Neural cell (in vitro differentiated cells): ENCODE measurements around the gene ZYG11A. TPM values are rescaled to one million over a fixed set of nuclear protein-coding genes. Genes with fewer than 3 reads are reported as not detected.

Source experiments
- H2AFZ ChIP-seq: fragments of 200-600, 300-800 bp; sonication (generic), shearing (Covaris generic); 2 replicates; pipeline ENCODE4 v1.6.0; 2014; ENCODE audit warnings: low read depth, mild to moderate bottlenecking, antibody characterized with exemption, low read length, moderate library complexity
- H3F3A ChIP-seq: fragments of 200-600 bp; shearing (Covaris generic); 2 replicates; pipeline ENCODE4 v1.6.1; 2016; ENCODE audit warnings: mild to moderate bottlenecking, moderate library complexity, mixed read lengths, antibody characterized with exemption, low read length; ENCODE audit not compliant: insufficient read depth, poor library complexity, severe bottlenecking
- H3K27ac ChIP-seq: fragments of 200-600, 300-800 bp; sonication (generic), shearing (Covaris generic); 2 replicates; pipeline ENCODE4 v1.5.1; 2014; ENCODE audit warnings: mild to moderate bottlenecking, low read length, moderate library complexity
- H3K27me3 ChIP-seq: fragments of 300-800, 200-600 bp; sonication (generic), shearing (Covaris generic); 2 replicates; pipeline ENCODE4 v1.6.0; 2014; ENCODE audit warnings: mild to moderate bottlenecking, low read depth, low read length, moderate library complexity; ENCODE audit not compliant: insufficient read depth
- H3K36me3 ChIP-seq: fragments of 300-800, 200-600 bp; sonication (generic), shearing (Covaris generic); 2 replicates; pipeline ENCODE4 v1.5.1; 2014; ENCODE audit warnings: mild to moderate bottlenecking, antibody characterized with exemption, low read length, moderate library complexity; ENCODE audit not compliant: insufficient read depth
- H3K4me2 ChIP-seq: fragments of 300-800, 200-600 bp; sonication (generic), shearing (Covaris generic); 2 replicates; pipeline ENCODE4 v1.6.0; 2014; ENCODE audit warnings: mild to moderate bottlenecking, low read length
- H3K4me3 ChIP-seq: fragments of 300-800, 200-600 bp; sonication (generic), shearing (Covaris generic); 2 replicates; pipeline ENCODE4 v1.5.1; 2014; ENCODE audit warnings: mild to moderate bottlenecking, low read length, moderate library complexity
- H3K79me2 ChIP-seq: fragments of 200-600 bp; shearing (Covaris generic); replicated peaks from 2 replicates; pipeline ENCODE4 v1.6.0; 2014; ENCODE audit warnings: mild to moderate bottlenecking, low read length, moderate library complexity; ENCODE audit not compliant: insufficient read depth
- H3K9ac ChIP-seq: fragments of 300-800, 200-600 bp; sonication (generic), shearing (Covaris generic); 2 replicates; pipeline ENCODE4 v1.6.1; 2016; ENCODE audit warnings: mild to moderate bottlenecking, low read length, mixed read lengths
- H3K9me2 ChIP-seq: fragments of 200-600 bp; shearing (Covaris generic); 2 replicates; pipeline ENCODE4 v1.6.1; 2016; ENCODE audit warnings: mild to moderate bottlenecking, low read length, mixed read lengths; ENCODE audit not compliant: insufficient read depth
- H3K9me3 ChIP-seq: fragments of 200-600, 300-800 bp; sonication (generic), shearing (Covaris generic); 2 replicates; pipeline ENCODE4 v1.6.1; 2016; ENCODE audit warnings: mild to moderate bottlenecking, mixed run types, low read length, moderate library complexity, mixed read lengths
- H4K20me1 ChIP-seq: fragments of 200-600 bp; shearing (Covaris generic); 2 replicates; pipeline ENCODE4 v1.6.1; 2016; ENCODE audit warnings: mild to moderate bottlenecking, mixed run types; ENCODE audit not compliant: insufficient read depth
- EP300 ChIP-seq: fragments of 450-650 bp; conservative IDR thresholded peaks from 2 replicates; pipeline ENCODE4 v1.6.1; 2014; ENCODE audit warnings: antibody characterized with exemption, mild to moderate bottlenecking, moderate library complexity; ENCODE audit not compliant: poor library complexity, severe bottlenecking
- EZH2 ChIP-seq: fragments of 200-600, 300-800 bp; shearing (Covaris generic), sonication (generic); IDR thresholded peaks from 2 replicates; pipeline ENCODE4 v1.6.1; 2014; ENCODE audit warnings: antibody characterized with exemption, low read length, borderline replicate concordance, mild to moderate bottlenecking; ENCODE audit not compliant: insufficient read depth, poor library complexity, severe bottlenecking
- MXI1 ChIP-seq: fragments of 450-650 bp; conservative IDR thresholded peaks from 2 replicates; pipeline ENCODE4 v1.6.1; 2014; ENCODE audit warnings: antibody characterized with exemption, mild to moderate bottlenecking; ENCODE audit not compliant: poor library complexity, severe bottlenecking
- POLR2AphosphoS5 ChIP-seq: IDR thresholded peaks from 2 replicates; pipeline ENCODE4 v1.6.1; 2012
- RAD21 ChIP-seq: fragments of 450-650 bp; conservative IDR thresholded peaks from 2 replicates; pipeline ENCODE4 v1.6.1; 2014; ENCODE audit warnings: antibody characterized with exemption, mild to moderate bottlenecking, moderate library complexity
- REST ChIP-seq: IDR thresholded peaks from 2 replicates; pipeline ENCODE4 v1.6.1; 2012; ENCODE audit warnings: borderline replicate concordance
- SMC3 ChIP-seq: fragments of 450-650 bp; conservative IDR thresholded peaks from 2 replicates; pipeline ENCODE4 v1.6.1; 2014; ENCODE audit warnings: antibody characterized with exemption, mild to moderate bottlenecking, moderate library complexity; ENCODE audit not compliant: poor library complexity
- TAF1 ChIP-seq: IDR thresholded peaks from 2 replicates; pipeline ENCODE4 v1.6.1; 2012; ENCODE audit warnings: low read depth
- polyA plus RNA-seq: library from polyadenylated mRNA; depleted of rRNA; stranded (reverse); fragments of >200 nt; gene quantifications from 2 replicates; pipeline ENCODE4 v1.2.3, GENCODE V29; 2014
- TF ChIP-seq, protein P1 (sequence below): fragments of 450-650 bp; IDR thresholded peaks from 2 replicates; pipeline ENCODE4 v1.5.1; 2014; ENCODE audit warnings: antibody characterized with exemption, mild to moderate bottlenecking, moderate library complexity; ENCODE audit not compliant: poor library complexity, severe bottlenecking

The ZYG11A gene
- polyA plus RNA-seq, 1 donor from 2014 or later, result 0.40 TPM

DNA sequence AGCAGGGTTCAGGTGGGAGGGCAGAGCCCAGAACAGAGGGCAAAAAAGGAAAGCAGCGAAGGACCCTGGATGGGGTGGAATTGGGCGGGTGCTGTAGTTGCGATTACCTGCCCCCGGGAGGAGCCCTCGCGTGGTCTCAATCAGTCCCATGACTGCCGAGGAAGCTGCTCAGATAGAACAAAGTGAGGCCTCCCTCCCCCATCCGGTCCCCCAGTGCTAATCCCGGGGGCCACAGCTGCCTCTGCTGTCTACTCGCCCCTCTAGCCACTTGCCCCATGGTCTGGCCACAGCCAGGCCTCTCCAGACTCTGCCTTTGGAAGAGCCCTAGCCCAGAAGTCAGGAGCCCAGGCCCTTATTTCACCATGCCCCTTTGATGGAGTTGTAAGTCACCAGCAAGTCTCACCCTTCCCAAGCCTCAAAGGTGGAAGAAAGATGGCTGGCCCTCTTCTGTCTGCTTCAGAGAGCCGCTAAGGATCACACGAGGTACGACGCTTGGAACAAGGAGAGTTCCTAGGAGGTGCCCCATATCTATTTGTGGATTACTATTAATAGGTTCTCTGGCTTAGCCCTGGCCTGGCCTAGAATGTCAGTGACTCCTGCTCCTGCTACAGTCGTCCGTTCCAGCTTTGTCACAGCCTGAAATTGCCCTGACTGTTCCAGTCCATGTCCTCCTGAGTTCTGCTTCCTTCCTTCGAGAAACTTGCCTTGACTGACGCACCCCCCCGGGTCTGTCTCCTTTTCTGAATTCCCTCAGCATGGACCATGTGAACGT is 62.6 kb downstream of the ZYG11A start:
- H3K9ac ChIP-seq, result no peak overlapping the region
- no peaks in the 10 kb centered on the region for H3K9me3 ChIP-seq
- H3K36me3 ChIP-seq, result no peaks in the 10 kb centered on the region
- H4K20me1 ChIP-seq, result no peaks in the 10 kb centered on the region
- no peak overlapping the region for H3K27ac ChIP-seq
- no peak overlapping the region for H3K4me3 ChIP-seq
- H2AFZ ChIP-seq, result no peak overlapping the region
- no peak for TF ChIP-seq SMC3
- no peak for TF ChIP-seq RAD21
- no peak for TF ChIP-seq POLR2AphosphoS5
- no peak for TF ChIP-seq MXI1
- no peak for TF ChIP-seq TAF1
- TF ChIP-seq EP300, result no peak
- TF ChIP-seq EZH2, result no peak
- TF ChIP-seq, protein P1, sequence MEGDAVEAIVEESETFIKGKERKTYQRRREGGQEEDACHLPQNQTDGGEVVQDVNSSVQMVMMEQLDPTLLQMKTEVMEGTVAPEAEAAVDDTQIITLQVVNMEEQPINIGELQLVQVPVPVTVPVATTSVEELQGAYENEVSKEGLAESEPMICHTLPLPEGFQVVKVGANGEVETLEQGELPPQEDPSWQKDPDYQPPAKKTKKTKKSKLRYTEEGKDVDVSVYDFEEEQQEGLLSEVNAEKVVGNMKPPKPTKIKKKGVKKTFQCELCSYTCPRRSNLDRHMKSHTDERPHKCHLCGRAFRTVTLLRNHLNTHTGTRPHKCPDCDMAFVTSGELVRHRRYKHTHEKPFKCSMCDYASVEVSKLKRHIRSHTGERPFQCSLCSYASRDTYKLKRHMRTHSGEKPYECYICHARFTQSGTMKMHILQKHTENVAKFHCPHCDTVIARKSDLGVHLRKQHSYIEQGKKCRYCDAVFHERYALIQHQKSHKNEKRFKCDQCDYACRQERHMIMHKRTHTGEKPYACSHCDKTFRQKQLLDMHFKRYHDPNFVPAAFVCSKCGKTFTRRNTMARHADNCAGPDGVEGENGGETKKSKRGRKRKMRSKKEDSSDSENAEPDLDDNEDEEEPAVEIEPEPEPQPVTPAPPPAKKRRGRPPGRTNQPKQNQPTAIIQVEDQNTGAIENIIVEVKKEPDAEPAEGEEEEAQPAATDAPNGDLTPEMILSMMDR, result no peak
- TF ChIP-seq REST, result no peak
- no peaks in the 10 kb centered on the region for H3K27me3 ChIP-seq
- no peak overlapping the region for H3K4me2 ChIP-seq
- no peaks in the 10 kb centered on the region for H3K79me2 ChIP-seq
- H3K9me2 ChIP-seq, result no peaks in the 10 kb centered on the region
- no peaks in the 10 kb centered on the region for H3F3A ChIP-seq

- no peak overlapping the region for H3K4me3 ChIP-seq
- no peaks in the 10 kb centered on the region for H3K9me3 ChIP-seq
- no peaks in the 10 kb centered on the region for H3F3A ChIP-seq
- no peak overlapping the region for H3K27ac ChIP-seq
- TF ChIP-seq, protein P1, result no peak
- TF ChIP-seq TAF1, result no peak
- no peak for TF ChIP-seq RAD21
- TF ChIP-seq REST, result no peak
- no peak for TF ChIP-seq EP300
- TF ChIP-seq POLR2AphosphoS5, result no peak
- no peak for TF ChIP-seq SMC3
- TF ChIP-seq EZH2, result no peak
- no peak overlapping the region for H3K9ac ChIP-seq
- no peaks in the 10 kb centered on the region for H3K9me2 ChIP-seq
- H2AFZ ChIP-seq, result no peak overlapping the region
- H3K79me2 ChIP-seq, result no peaks in the 10 kb centered on the region
- no peaks in the 10 kb centered on the region for H3K27me3 ChIP-seq
- no peaks in the 10 kb centered on the region for H4K20me1 ChIP-seq
- H3K4me2 ChIP-seq, result no peak overlapping the region
- H3K36me3 ChIP-seq, result no peaks in the 10 kb centered on the region
These were observed 63.6 kb downstream of the ZYG11A start for GRCh38 chr1:52906135-52906603.
